Esophagus squamous epithelium (tissue), 5 donors: Measurements from ENCODE around the gene ILF3. TPM values are rescaled to one million over a fixed set of nuclear protein-coding genes. Genes with fewer than 3 reads are reported as not detected.

Experiments
- DNase-seq: peaks from one replicate; lab custom pipeline; 2025; lab: John Stamatoyannopoulos, UW
- H3K27ac ChIP-seq, 4 donors: fragments of 200-600 bp; sonication (generic); one replicate each; pipeline ENCODE4 v1.5.1; 2016 to 2019; ENCODE audit warnings: mild to moderate bottlenecking in 1 of 4
- H3K27me3 ChIP-seq, 4 donors: fragments of 200-600 bp; sonication (generic); 1 replicate in 3 of 4; 2 replicates in 1 of 4; pipeline versions ENCODE4 v1.5.1 to v1.6.0; 2017 to 2021; ENCODE audit warnings: antibody characterized with exemption in 1 of 4
- H3K36me3 ChIP-seq, 3 donors: fragments of 200-600 bp; sonication (generic); one replicate each; pipeline ENCODE4 v1.5.1; 2016 to 2019
- H3K4me1 ChIP-seq, 3 donors: fragments of 200-600 bp; sonication (generic); one replicate each; pipeline ENCODE4 v1.5.1; 2017 to 2019
- H3K4me3 ChIP-seq, 4 donors: fragments of 200-600 bp; sonication (generic); 1 replicate in 3 of 4; 2 replicates in 1 of 4; pipeline ENCODE4 v1.5.1; 2016 to 2019; ENCODE audit warnings: mild to moderate bottlenecking in 2 of 4, moderate library complexity in 1 of 4
- H3K9me3 ChIP-seq, 3 donors: fragments of 200-600 bp; sonication (generic); one replicate each; pipeline ENCODE4 v1.5.1; 2016 to 2019
- CTCF ChIP-seq, 6 experiments: fragments of 450-650 bp in 4 of 6; fragments of 200-600 bp in 2 of 6; sonication (generic) in 2 of 6; IDR thresholded peaks; one replicate each; pipeline ENCODE4 v1.5.1; 2016 to 2019; ENCODE audit warnings: antibody characterized with exemption in 6 of 6, mild to moderate bottlenecking in 4 of 6, moderate library complexity in 4 of 6
- POLR2A ChIP-seq, 4 donors: fragments of 450-650 bp; IDR thresholded peaks; one replicate each; pipeline ENCODE4 v1.6.1; 2017; ENCODE audit warnings: antibody characterized with exemption in 4 of 4, mild to moderate bottlenecking in 4 of 4, moderate library complexity in 3 of 4
- WGBS, 2 donors: methylation state at CpG; one replicate each; pipeline ENCODE4 v1.1.5; 2018; 5-methylcytosine and 5-hydroxymethylcytosine counted together
- intact Hi-C: fragments of 100-400 bp; cut with DNase I; formaldehyde crosslinking; loops from one replicate; pipeline ENCODE4 v1.15.0; 2022
- total RNA-seq, 4 donors: library from RNA; depleted of rRNA; stranded (reverse); fragments of >200 nt; gene quantifications; one replicate each; pipeline ENCODE4 v1.1.0, GENCODE V29; 2016
- donor health status: DM: yes; HTN: yes; CAD: no.

The ILF3 gene
- total RNA-seq, 4 donors from 2014 or later, result 68.7 to 123 (median 98.3) TPM

- Histone ChIP-seq H3K36me3 (peaks cover 70 to 100% (median 92%) of the 10 kb centered on the region in 3 donors), H3K27ac (no peak overlapping the region), H3K9me3 (no peaks in the 10 kb centered on the region), H3K4me3 (no peak overlapping the region), H3K4me1 (peaks cover 12 to 56% (median 13%) of the 10 kb centered on the region in 3 donors), H3K27me3 (no peaks in the 10 kb centered on the region)
- intact Hi-C loops, result no loop called here
- no peak for TF ChIP-seq POLR2A (IDR thresholded peaks at IDR 0.05)
- TF ChIP-seq CTCF (IDR thresholded peaks at IDR 0.05), result no peak
- 84 to 86% methylated on average over 5 to 7 of the region's 21 CpGs for WGBS, 2 donors
- no peak for DNase-seq
Measured at GRCh38 chr19:10683582-10683981, 29.4 kb downstream of the ILF3 start.

- no peak for DNase-seq
- Histone ChIP-seq H3K27me3 (no peaks in the 10 kb centered on the region), H3K4me3 (no peak overlapping the region), H3K27ac (peak overlapping the region in 2 of 4 donors; percentile 82 to 83), H3K36me3 (peaks cover 61 to 100% (median 92%) of the 10 kb centered on the region in 3 donors), H3K4me1 (peaks cover 12 to 56% (median 13%) of the 10 kb centered on the region in 3 donors), H3K9me3 (no peaks in the 10 kb centered on the region)
- intact Hi-C loops, result no loop called here
- WGBS, 2 donors, result 26 to 42% methylated on average over 5 of the region's 5 CpGs
- TF ChIP-seq POLR2A (IDR thresholded peaks at IDR 0.05), result no peak
- TF ChIP-seq CTCF (IDR thresholded peaks at IDR 0.05), result no peak
Measured at GRCh38 chr19:10685210-10685609, 31.1 kb downstream of the ILF3 start.

- Histone ChIP-seq H3K36me3 (peaks cover 60 to 100% (median 84%) of the 10 kb centered on the region in 3 donors), H3K4me3 (no peak overlapping the region), H3K27me3 (no peaks in the 10 kb centered on the region), H3K9me3 (no peaks in the 10 kb centered on the region), H3K27ac (peak overlapping the region; percentile 38 to 83 (median 62)), H3K4me1 (peaks cover 12 to 54% (median 13%) of the 10 kb centered on the region in 3 donors)
- no peak for DNase-seq
- 60% methylated on average over 1 of the region's 10 CpGs; no CpG with 5 or more reads in 1 of the 2 donors for WGBS, 2 donors
- TF ChIP-seq CTCF (IDR thresholded peaks at IDR 0.05) (no peak), POLR2A (IDR thresholded peaks at IDR 0.05) (no peak)
- intact Hi-C loops, result no loop called here
Measured at GRCh38 chr19:10686193-10686592, 32.0 kb downstream of the ILF3 start.

GRCh38 chr19:10686661-10687517, 32.7 kb downstream of the ILF3 start:
- intact Hi-C loops, result no loop called here

More at GRCh38 chr19:10686661-10687517, 32.7 kb downstream of the ILF3 start:
- no peaks in the 10 kb centered on the region for H3K27me3 ChIP-seq
- peak overlapping the region; percentile 62 to 83 (median 72) for H3K27ac ChIP-seq
- no peak for DNase-seq
- no peaks in the 10 kb centered on the region for H3K9me3 ChIP-seq
- TF ChIP-seq POLR2A (IDR thresholded peaks at IDR 0.05), result no peak
- no peak for TF ChIP-seq CTCF (IDR thresholded peaks at IDR 0.05)
- 58 to 62% methylated on average over 14 to 20 of the region's 31 CpGs for WGBS, 2 donors
- peaks cover 12 to 47% (median 13%) of the 10 kb centered on the region in 3 donors for H3K4me1 ChIP-seq
- H3K4me3 ChIP-seq, result no peak overlapping the region
- peaks cover 58 to 100% (median 77%) of the 10 kb centered on the region in 3 donors for H3K36me3 ChIP-seq
